ENCODE data around the gene ATN1.

Gene ATN1

DNA sequence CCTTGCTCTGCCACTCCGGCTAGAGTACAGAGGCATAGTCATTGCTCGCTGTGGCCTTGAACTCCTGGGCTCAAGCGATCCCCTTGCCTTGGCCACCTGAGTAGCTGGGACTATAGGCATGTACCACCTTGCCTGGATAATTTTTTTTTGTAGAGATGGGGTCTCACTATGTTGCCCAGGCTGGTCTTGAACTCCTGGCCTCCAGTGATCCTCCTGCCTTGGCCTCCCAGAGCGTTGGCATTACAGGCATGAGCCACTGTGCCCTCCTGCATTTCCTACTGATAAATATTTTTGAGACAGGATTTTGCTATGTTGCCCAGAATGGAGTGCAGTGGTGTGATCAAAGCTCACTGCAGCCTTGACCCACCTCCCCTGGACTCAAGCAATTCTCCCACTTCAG is 52.3 kb downstream of the ATN1 start:
- no peak for DNase-seq

DNA sequence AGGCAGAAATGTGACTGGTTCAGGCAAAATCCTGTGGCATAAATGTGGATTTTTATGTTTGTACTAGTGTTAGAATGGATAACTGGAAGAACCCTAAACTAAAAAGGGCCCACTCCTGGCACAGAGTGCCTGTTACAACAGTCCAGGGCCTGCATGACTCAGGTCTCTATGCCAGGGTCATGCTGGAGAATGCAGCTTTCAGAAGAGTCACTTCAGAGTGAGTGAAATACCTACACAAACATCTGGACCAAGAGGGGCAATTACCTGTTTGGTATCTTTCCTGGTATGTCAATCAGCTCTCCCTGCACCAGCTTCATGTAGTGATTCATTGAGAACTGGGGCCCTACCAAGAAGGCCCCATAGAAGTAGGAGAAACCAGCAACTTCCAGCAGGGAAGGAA is 53.0 kb downstream of the ATN1 start:
- DNase-seq: no peak

DNA sequence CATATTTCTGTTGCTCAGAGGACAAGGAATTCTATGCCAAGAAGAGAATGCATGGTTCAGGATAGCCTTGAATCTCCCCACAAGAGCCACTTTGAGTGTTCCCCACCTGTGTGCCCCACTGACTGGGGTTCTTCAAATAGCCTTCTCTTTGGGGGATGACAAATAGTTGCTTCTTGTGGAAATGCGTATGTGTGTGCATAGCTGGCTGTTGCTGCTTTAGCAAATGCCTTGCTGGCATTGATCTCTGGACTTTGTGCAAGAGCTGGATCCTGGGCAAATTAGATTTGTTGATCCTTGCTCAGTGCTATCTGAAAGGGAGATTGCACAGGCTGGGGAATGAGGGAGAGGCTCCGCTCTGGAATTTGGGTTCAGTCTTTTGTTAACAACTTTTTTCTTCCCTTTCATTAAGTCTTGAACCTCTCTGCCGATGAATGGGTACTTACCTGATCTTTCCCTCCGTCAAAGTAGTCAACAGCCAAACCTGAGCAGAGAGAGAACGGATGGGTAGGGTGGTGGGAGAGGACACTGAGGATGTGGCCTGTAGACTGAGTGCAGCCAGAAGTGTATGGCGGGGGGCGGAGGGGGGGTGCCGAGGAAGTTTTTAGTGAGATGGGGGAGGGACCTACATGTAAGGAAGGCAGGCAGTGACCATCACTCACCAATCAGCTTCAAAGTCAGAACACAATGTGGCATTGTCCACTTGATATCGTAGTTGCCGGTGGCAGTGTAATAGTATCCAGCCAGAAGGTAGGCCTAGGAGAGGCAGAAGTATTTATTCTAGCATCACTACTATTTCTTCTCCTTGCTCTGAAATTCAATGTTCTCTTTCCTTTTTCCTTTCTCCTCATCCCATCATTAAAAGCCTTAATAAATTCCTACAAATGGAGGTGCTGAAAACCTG is 53.6 kb downstream of the ATN1 start:
- DNase-seq: no peak

DNA sequence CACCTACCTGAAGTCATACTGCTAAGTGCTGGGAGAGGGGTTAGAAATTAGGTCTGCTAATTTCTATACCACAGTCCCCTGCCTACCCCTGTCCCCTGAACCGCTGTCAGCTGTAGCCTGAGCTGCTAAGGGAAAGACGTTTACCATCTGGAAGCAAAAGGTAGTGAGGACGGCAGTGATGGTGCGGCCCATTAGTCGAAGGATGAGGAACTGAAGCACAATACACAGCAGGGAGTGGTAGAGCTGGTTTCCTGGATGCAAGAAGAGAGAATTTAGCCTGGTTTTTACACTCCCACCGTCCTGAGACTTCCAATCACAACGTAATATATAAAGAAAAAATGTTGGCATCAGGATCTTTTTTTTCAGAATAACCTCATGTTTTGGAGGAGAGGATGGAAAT is 54.8 kb downstream of the ATN1 start:
- no peak for DNase-seq

DNA sequence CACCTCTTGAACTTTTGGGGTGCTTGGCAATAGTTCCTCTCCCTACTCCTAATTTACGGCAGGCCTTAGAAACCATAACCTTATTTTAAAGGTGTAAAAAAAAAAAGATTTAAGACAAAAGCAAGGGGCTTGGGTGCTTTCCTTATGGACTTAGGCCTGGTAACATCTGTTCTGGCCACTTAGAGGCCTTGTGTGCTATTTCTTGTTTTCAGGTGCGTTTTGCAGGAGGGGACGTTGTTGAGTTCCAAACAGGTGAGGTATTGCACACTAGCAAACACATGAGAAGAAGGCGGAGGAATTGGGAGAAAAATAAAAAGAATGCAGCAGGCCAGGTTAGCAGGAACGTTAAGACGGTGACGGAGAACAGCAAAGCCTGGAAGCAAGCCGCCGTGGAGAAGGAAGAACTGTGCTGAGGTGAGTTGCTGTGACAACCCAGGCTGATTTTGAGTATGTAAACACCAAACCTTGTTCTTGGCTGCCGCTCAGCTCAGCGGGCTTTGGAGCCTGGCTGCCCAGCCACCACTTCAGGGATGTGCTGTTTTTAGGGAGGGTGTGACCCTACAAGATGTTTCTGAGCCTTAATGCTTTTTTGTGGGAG is 60.3 kb downstream of the ATN1 start:
- DNase-seq: no peak
